Right lobe of liver (tissue), 6 donors: Measurements from ENCODE around the gene C2orf92. TPM values are rescaled to one million over a fixed set of nuclear protein-coding genes. Genes with fewer than 3 reads are reported as not detected.

Source experiments
- ATAC-seq, 4 donors: fragments of 200-7000 bp; cut with Tn5 transposase; one replicate each; pipeline ENCODE4 v1.9.1; 2020; ENCODE audit warnings: mild to moderate bottlenecking in 4 of 4, moderate library complexity in 4 of 4
- DNase-seq, 3 donors: peaks; one replicate each; pipeline ENCODE4 v3.0.0-alpha.2; 2020
- H3K27ac ChIP-seq, 3 donors: fragments of 200-600 bp; one replicate each; pipeline ENCODE4 v1.8.0; 2022
- H3K27me3 ChIP-seq, 2 donors: fragments of 200-600 bp; one replicate each; pipeline ENCODE4 v1.8.0; 2022
- H3K36me3 ChIP-seq, 4 donors: fragments of 200-600 bp; sonication (generic) in 1 of 4; one replicate each; pipeline versions ENCODE4 v1.5.1 to v1.8.0; 2017 to 2022; ENCODE audit warnings: control low read depth in 1 of 4
- H3K4me1 ChIP-seq, 4 donors: fragments of 200-600 bp; sonication (generic) in 1 of 4; one replicate each; pipeline versions ENCODE4 v1.5.1 to v1.8.0; 2017 to 2022; ENCODE audit warnings: control low read depth in 1 of 4
- H3K4me3 ChIP-seq, 3 donors: fragments of 200-600 bp; one replicate each; pipeline ENCODE4 v1.8.0; 2022
- H3K9me3 ChIP-seq, 4 donors: fragments of 200-600 bp; sonication (generic) in 1 of 4; one replicate each; pipeline versions ENCODE4 v1.5.1 to v1.8.0; 2017 to 2022; ENCODE audit warnings: control low read depth in 1 of 4
- POLR2A ChIP-seq: fragments of 450-650 bp; IDR thresholded peaks from one replicate; pipeline ENCODE4 v1.6.1; 2017; ENCODE audit warnings: antibody characterized with exemption, mild to moderate bottlenecking
- WGBS: methylation state at CpG from one replicate; pipeline ENCODE4 v1.1.6; 2018; ENCODE audit warnings: low coverage, low lambda C conversion rate; ENCODE audit not compliant: insufficient coverage; ENCODE audit errors: missing lambda C conversion rate; 5-methylcytosine and 5-hydroxymethylcytosine counted together
- intact Hi-C, 2 donors: fragments of 100-400 bp; cut with DNase I; formaldehyde crosslinking; loops; one replicate each; pipeline versions ENCODE4 v1.11.2 to v1.14.1; 2022
- total RNA-seq, 6 experiments: library from RNA; depleted of rRNA in 2 of 6; stranded (reverse); fragments of >200 nt in 2 of 6; fragmentation: NEBNext Ultra II Directional in 3 of 6; extraction: Animal tissue kit (Norgen Biotek cat#: 25700) in 3 of 6; gene quantifications; one replicate each; pipeline versions ENCODE4 v1.1.0 to v1.2.4, GENCODE V29; 2016 to 2023
- TF ChIP-seq, protein P1 (sequence below), 4 donors: fragments of 200-600 bp in 3 of 4; fragments of 450-650 bp in 1 of 4; IDR thresholded peaks; one replicate each; pipeline versions ENCODE4 v1.5.1 to v1.8.0; 2016 to 2022; ENCODE audit warnings: antibody characterized with exemption in 4 of 4, mild to moderate bottlenecking in 2 of 4
- donor health status: DM: no; HTN: yes; CAD: no.
- donor health status: DM: no; HTN: no; CAD: no.
- donor health status: DM: no; HTN: no; CAD: no.
- donor health status: DM: no; HTN: yes; CAD: no.
- donor health status: DM: no; HTN: yes; CAD: no.

C2orf92 gene
- total RNA-seq, 6 experiments from 2014 or later: 2.0 to 12.8 (median 4.4) TPM

DNA sequence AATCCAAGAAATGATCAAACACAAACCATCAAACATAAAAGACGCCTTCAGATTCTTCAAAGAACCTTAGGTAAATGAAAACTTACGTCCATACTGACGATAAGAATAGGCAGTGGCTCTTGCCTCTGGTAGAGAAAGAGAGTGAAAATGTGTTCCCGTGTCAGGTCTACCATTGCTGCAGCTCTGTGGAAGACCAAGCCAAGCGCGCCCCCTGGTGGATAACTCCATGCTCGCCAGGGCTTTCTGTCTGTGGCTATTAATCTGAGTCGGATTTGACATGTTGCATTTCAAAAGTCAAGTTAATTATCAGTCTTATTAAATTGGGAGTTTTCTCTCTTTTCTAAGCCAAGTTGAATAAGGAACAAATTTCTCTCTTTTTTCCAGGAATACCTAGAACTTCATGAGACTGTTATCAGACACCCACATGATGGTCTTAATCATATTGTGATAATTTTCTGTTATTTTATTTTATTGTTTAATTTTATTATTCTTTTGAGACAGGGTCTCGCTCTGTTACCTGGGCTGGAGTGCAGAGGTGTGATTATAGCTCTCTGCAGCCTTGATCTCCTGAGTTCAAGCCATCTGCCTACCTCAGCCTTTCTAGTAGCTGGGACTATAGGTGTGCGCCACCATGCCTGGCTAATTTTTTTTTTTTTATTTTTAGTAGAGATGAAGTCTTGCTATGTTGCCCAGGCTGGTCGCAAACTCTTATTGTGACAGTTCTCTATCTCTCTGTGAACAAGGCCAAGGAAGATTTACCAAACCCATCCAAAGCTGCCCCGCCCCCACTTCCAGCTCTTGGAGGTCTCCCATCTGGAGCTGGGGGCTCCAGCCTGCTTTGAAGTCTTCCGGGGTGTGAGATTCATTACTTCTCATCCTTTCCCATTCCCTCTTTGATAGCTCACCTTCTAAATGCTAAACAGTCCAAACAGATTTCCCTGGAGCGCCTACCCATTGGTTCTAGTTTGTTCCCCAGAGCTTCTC lies 28.0 kb downstream of the C2orf92 start:
- intact Hi-C loops: loop anchor here in 1 of 2 donors (10.0 kb wide), 1 partner anchor 103 kb away; no protein-coding TSS in a partner anchor
- H3K36me3 ChIP-seq: no peaks in the 10 kb centered on the region
- WGBS: 25% methylated on average over 14 of the region's 14 CpGs
- ATAC-seq (peak; percentile 99 to 100 (median 99)), DNase-seq (peak; percentile 88 to 90 (median 88))
- H3K9me3 ChIP-seq: no peaks in the 10 kb centered on the region
- peaks cover 0 to 4% (median 0%) of the 10 kb centered on the region in 4 donors for H3K4me1 ChIP-seq
- H3K4me3 ChIP-seq: no peak overlapping the region
- TF ChIP-seq POLR2A: no peak
- TF ChIP-seq, protein P1, sequence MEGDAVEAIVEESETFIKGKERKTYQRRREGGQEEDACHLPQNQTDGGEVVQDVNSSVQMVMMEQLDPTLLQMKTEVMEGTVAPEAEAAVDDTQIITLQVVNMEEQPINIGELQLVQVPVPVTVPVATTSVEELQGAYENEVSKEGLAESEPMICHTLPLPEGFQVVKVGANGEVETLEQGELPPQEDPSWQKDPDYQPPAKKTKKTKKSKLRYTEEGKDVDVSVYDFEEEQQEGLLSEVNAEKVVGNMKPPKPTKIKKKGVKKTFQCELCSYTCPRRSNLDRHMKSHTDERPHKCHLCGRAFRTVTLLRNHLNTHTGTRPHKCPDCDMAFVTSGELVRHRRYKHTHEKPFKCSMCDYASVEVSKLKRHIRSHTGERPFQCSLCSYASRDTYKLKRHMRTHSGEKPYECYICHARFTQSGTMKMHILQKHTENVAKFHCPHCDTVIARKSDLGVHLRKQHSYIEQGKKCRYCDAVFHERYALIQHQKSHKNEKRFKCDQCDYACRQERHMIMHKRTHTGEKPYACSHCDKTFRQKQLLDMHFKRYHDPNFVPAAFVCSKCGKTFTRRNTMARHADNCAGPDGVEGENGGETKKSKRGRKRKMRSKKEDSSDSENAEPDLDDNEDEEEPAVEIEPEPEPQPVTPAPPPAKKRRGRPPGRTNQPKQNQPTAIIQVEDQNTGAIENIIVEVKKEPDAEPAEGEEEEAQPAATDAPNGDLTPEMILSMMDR (IDR thresholded peaks at IDR 0.05): peak; percentile 96 to 97 (median 96)
- no peak overlapping the region for H3K27ac ChIP-seq
- H3K27me3 ChIP-seq: no peaks in the 10 kb centered on the region

DNA sequence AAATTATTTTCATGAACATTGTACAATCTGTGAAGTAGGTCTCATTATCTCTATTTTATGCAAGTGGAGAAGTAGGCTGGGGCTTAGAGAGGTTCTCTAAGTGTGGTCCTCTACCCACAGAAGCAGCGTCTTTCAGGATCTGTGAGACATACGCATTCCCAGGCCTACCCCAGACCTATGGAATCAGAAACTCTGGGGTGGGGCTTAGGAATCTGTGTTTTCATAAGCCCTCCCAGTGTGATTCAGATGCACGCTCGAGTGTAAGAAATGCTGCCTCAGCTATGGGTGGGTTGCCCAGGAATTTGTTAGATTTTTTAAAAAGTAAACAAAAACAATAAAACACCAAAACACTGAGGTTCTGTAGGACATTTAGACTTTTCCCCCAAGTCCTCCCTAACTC lies 29.0 kb downstream of the C2orf92 start:
- Histone ChIP-seq H3K9me3 (no peaks in the 10 kb centered on the region), H3K4me1 (peaks cover 0 to 4% (median 0%) of the 10 kb centered on the region in 4 donors), H3K4me3 (no peak overlapping the region), H3K27me3 (no peaks in the 10 kb centered on the region), H3K36me3 (no peaks in the 10 kb centered on the region), H3K27ac (no peak overlapping the region)
- ATAC-seq (no peak), DNase-seq (no peak)
- no peak for TF ChIP-seq POLR2A
- TF ChIP-seq, protein P1 (IDR thresholded peaks at IDR 0.05): no peak
- intact Hi-C loops: loop anchor here in 1 of 2 donors (10.0 kb wide), 1 partner anchor 104 kb away; no protein-coding TSS in a partner anchor
- WGBS: 91% methylated on average over 4 of the region's 4 CpGs

DNA sequence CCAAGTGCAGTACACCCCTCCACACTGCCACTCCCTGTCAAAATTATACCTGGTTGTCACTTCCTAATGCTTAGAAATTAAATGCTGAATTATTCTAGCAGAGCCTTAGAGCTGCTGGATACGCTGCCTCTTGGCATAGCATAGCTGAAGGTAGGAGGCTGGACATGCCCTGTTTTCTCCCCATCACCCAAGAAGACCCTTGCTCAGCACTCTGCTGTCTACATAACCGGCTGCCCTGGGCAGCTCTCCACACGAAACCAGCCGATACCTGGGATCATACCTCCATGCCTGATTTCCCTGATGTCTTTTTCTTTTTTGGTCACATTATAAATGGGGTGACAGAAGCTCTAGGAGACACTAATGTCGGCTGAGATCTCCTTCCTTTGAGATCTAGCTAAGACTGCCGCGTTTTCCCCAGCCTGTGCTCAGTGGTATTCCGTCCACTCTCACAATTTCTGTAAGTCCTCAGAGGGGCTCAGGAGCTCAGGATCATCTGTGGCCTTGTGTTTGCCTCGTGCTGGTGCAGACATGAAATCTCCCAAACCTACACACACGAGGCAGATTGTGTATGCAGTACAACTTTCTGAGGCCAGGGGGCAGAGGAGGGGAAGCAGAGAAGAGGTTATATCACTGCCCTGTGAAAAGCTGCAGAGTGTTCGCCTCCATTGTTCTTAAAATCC lies 30.4 kb downstream of the C2orf92 start:
- DNase-seq (no peak), ATAC-seq (peak; percentile 71 to 81 (median 74))
- H3K27me3 ChIP-seq: no peaks in the 10 kb centered on the region
- H3K4me1 ChIP-seq: peaks cover 0 to 4% (median 0%) of the 10 kb centered on the region in 4 donors
- 50% methylated on average over 9 of the region's 11 CpGs for WGBS
- H3K9me3 ChIP-seq: no peaks in the 10 kb centered on the region
- H3K27ac ChIP-seq: no peak overlapping the region
- TF ChIP-seq, protein P1 (IDR thresholded peaks at IDR 0.05): peak; percentile 50 to 62 (median 52)
- no peak for TF ChIP-seq POLR2A
- no peak overlapping the region for H3K4me3 ChIP-seq
- no peaks in the 10 kb centered on the region for H3K36me3 ChIP-seq
- intact Hi-C loops: loop anchor here in 1 of 2 donors (10.0 kb wide), 1 partner anchor 105 kb away; no protein-coding TSS in a partner anchor

DNA sequence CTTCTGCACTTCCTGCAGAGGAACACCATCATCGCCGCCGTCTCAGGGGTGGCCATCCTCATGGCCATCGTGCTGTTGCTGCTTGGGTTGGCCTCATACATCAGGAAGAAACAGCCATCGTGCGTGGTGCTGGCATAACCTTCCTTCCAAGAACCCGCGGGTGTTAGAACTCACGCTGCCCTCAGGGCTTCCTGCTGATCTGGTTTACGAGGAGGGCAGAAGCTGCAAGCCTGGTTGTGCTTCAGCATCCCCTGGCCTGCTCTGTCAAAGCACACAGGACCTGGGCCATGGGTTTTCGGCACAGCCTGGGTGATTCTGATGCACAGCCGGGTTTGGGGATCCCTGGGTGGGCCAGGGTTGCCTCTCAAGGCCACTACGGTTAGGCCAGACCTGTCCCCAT lies 31.7 kb downstream of the C2orf92 start:
- peaks cover 0 to 4% (median 0%) of the 10 kb centered on the region in 4 donors for H3K4me1 ChIP-seq
- TF ChIP-seq, protein P1 (IDR thresholded peaks at IDR 0.05): no peak
- no peak for TF ChIP-seq POLR2A
- no peak overlapping the region for H3K27ac ChIP-seq
- DNase-seq: peak in 1 of 3 donors; percentile 35
- H3K36me3 ChIP-seq: no peaks in the 10 kb centered on the region
- H3K27me3 ChIP-seq: no peaks in the 10 kb centered on the region
- no peak overlapping the region for H3K4me3 ChIP-seq
- intact Hi-C loops: no loop called here
- no CpG with 5 or more reads among the region's 13 CpGs for WGBS
- H3K9me3 ChIP-seq: no peaks in the 10 kb centered on the region
- no peak for ATAC-seq
